NB4 (cell line): Measurements from ENCODE around the gene DENND2C.

Experiments used
- DNase-seq: peaks from one replicate; pipeline ENCODE4 v3.0.0; 2010; ENCODE audit warnings: low read depth
- H3K4me3 ChIP-seq: one replicate; pipeline ENCODE4 v1.5.1; 2011; ENCODE audit warnings: mild to moderate bottlenecking, low read depth, low read length, moderate library complexity
- MYC ChIP-seq: IDR thresholded peaks from 2 replicates; pipeline ENCODE4 v1.6.1; 2011; ENCODE audit warnings: low read depth, low read length
- POLR2A ChIP-seq: IDR thresholded peaks from 2 replicates; pipeline ENCODE4 v1.6.1; 2011; ENCODE audit warnings: mild to moderate bottlenecking; ENCODE audit not compliant: insufficient read length; ENCODE audit errors: extremely low read depth
- TF ChIP-seq, protein P1 (sequence below): IDR thresholded peaks from one replicate; pipeline ENCODE4 v1.5.1; 2012; ENCODE audit warnings: low read depth, low read length
- TF ChIP-seq, protein P2 (sequence below): IDR thresholded peaks from 2 replicates; pipeline ENCODE4 v1.6.1; 2011; ENCODE audit warnings: low read depth, low read length

The DENND2C gene

GRCh38 chr1:114710360-114710759 is 40.5 kb upstream of the DENND2C start:
- TF ChIP-seq MYC (no peak), POLR2A (no peak)
- TF ChIP-seq, protein P1, sequence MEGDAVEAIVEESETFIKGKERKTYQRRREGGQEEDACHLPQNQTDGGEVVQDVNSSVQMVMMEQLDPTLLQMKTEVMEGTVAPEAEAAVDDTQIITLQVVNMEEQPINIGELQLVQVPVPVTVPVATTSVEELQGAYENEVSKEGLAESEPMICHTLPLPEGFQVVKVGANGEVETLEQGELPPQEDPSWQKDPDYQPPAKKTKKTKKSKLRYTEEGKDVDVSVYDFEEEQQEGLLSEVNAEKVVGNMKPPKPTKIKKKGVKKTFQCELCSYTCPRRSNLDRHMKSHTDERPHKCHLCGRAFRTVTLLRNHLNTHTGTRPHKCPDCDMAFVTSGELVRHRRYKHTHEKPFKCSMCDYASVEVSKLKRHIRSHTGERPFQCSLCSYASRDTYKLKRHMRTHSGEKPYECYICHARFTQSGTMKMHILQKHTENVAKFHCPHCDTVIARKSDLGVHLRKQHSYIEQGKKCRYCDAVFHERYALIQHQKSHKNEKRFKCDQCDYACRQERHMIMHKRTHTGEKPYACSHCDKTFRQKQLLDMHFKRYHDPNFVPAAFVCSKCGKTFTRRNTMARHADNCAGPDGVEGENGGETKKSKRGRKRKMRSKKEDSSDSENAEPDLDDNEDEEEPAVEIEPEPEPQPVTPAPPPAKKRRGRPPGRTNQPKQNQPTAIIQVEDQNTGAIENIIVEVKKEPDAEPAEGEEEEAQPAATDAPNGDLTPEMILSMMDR, result no peak
- TF ChIP-seq, protein P2, sequence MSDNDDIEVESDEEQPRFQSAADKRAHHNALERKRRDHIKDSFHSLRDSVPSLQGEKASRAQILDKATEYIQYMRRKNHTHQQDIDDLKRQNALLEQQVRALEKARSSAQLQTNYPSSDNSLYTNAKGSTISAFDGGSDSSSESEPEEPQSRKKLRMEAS, result no peak
- DNase-seq, result no peak
- H3K4me3 ChIP-seq, result no peak overlapping the region

GRCh38 chr1:114707604-114708003 is 37.8 kb upstream of the DENND2C start:
- DNase-seq, result no peak
- H3K4me3 ChIP-seq, result no peak overlapping the region
- TF ChIP-seq, protein P2, result no peak
- no peak for TF ChIP-seq MYC
- TF ChIP-seq, protein P1, result no peak
- no peak for TF ChIP-seq POLR2A

GRCh38 chr1:114703242-114703641 is 33.4 kb upstream of the DENND2C start:
- TF ChIP-seq, protein P1, result no peak
- no peak overlapping the region for H3K4me3 ChIP-seq
- DNase-seq, result no peak

- no peak for DNase-seq
- H3K4me3 ChIP-seq, result no peak overlapping the region
- TF ChIP-seq, protein P1, result no peak
- no peak for TF ChIP-seq POLR2A
- TF ChIP-seq, protein P2, result no peak
- TF ChIP-seq MYC, result no peak
Observed at GRCh38 chr1:114702737-114703136, 32.9 kb upstream of the DENND2C start.

DNA sequence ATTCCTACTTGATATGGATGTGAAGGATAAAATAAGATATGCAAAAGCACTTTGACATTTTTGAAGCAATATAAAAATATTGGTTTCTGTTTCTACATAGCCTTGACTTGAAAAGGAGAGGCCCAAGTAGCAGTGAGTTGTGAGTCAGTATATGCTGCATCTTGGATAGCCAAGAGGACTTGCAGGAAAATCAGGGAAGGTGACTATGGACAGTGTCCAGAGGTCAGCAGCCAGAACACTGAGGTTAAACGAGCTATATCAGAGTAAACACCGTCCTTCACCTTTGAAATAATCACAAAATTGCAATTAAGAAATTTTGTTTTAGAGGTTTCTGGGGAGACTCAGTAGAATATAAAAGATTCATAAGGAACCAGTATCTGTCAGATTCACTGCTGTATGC is 32.1 kb upstream of the DENND2C start:
- no peak for DNase-seq
- H3K4me3 ChIP-seq, result no peak overlapping the region
- TF ChIP-seq, protein P1, result no peak
- TF ChIP-seq POLR2A (no peak), MYC (no peak)
- TF ChIP-seq, protein P2, result no peak

GRCh38 chr1:114700036-114700600 is 30.3 kb upstream of the DENND2C start:
- TF ChIP-seq, protein P1, result no peak
- no peak for TF ChIP-seq MYC
- no peak for TF ChIP-seq POLR2A
- TF ChIP-seq, protein P2, result no peak
- no peak overlapping the region for H3K4me3 ChIP-seq
- no peak for DNase-seq
